ENCODE measurements around the gene ADGRB3. TPM values are rescaled to one million over a fixed set of nuclear protein-coding genes. Genes with fewer than 3 reads are reported as not detected.

The ADGRB3 gene
- total RNA-seq, 2 experiments from 2014 or later: not detected

GRCh38 chr6:69370763-69371162 lies 735.7 kb downstream of the ADGRB3 start:
- no peak overlapping the region for H2AFZ ChIP-seq (ENCODE audit: low read length)
- BruUV-seq (replicated peaks): no TSS peak
- CTCF ChIA-PET (ENCODE audit: unreplicated experiment): no interaction called here
- no peak overlapping the region for H3K27ac ChIP-seq (ENCODE audit: low read depth, low read length, poor library complexity, severe bottlenecking)
- H3K4me1 ChIP-seq (ENCODE audit: insufficient read depth, low read length, poor library complexity, severe bottlenecking): no peaks in the 10 kb centered on the region
- no peaks in the 10 kb centered on the region for H4K20me1 ChIP-seq (ENCODE audit: insufficient read depth, low read length)
- no peaks in the 10 kb centered on the region for H3K9me3 ChIP-seq (ENCODE audit: low read length)
- no peaks in the 10 kb centered on the region for H3K9me2 ChIP-seq (ENCODE audit: insufficient read depth, low read length)
- H3K36me3 ChIP-seq (ENCODE audit: insufficient read depth, low read length): no peaks in the 10 kb centered on the region
- DNase-seq (ENCODE audit: low spot score): no peak
- intact Hi-C loops (cut with micrococcal nuclease; ENCODE audit: unreplicated experiment): no loop called here
- no peak overlapping the region for H3K4me2 ChIP-seq (ENCODE audit: low read length)
- no peaks in the 10 kb centered on the region for H3K79me2 ChIP-seq (ENCODE audit: insufficient read depth, low read depth, low read length)
- TF ChIP-seq EZH2phosphoT487 (IDR thresholded peaks at IDR 0.05; ENCODE audit: borderline replicate concordance, low read depth, low read length): no peak
- H3K4me3 ChIP-seq (ENCODE audit: low read depth, low read length, poor library complexity, severe bottlenecking): no peak overlapping the region
- POLR2A ChIA-PET: interaction anchor here (0.6 kb wide), 1 partner anchor 80 kb away, joined by 3 read pairs; no protein-coding TSS in a partner anchor

GRCh38 chr6:69378326-69378725 lies 743.2 kb downstream of the ADGRB3 start:
- no peak for DNase-seq (ENCODE audit: low spot score)
- intact Hi-C loops (cut with micrococcal nuclease; ENCODE audit: unreplicated experiment): no loop called here
- H2AFZ ChIP-seq (ENCODE audit: low read length): no peak overlapping the region
- H3K9me2 ChIP-seq (ENCODE audit: insufficient read depth, low read length): no peaks in the 10 kb centered on the region
- TF ChIP-seq EZH2phosphoT487 (IDR thresholded peaks at IDR 0.05; ENCODE audit: borderline replicate concordance, low read depth, low read length): no peak
- TF ChIP-seq CTCF (conservative IDR thresholded peaks at IDR 0.05; ENCODE audit: low read length): no peak
- no TSS peak for BruUV-seq (replicated peaks)
- H3K36me3 ChIP-seq (ENCODE audit: insufficient read depth, low read length): no peaks in the 10 kb centered on the region
- H3K27ac ChIP-seq (ENCODE audit: low read depth, low read length, poor library complexity, severe bottlenecking): no peak overlapping the region
- no peaks in the 10 kb centered on the region for H3K4me1 ChIP-seq (ENCODE audit: insufficient read depth, low read length, poor library complexity, severe bottlenecking)
- POLR2A ChIA-PET: no interaction called here
- H3K4me2 ChIP-seq (ENCODE audit: low read length): no peak overlapping the region
- H3K4me3 ChIP-seq (ENCODE audit: low read depth, low read length, poor library complexity, severe bottlenecking): no peak overlapping the region
- H3K9me3 ChIP-seq (ENCODE audit: low read length): no peaks in the 10 kb centered on the region
- H4K20me1 ChIP-seq (ENCODE audit: insufficient read depth, low read length): no peaks in the 10 kb centered on the region
- no peaks in the 10 kb centered on the region for H3K79me2 ChIP-seq (ENCODE audit: insufficient read depth, low read depth, low read length)
- CTCF ChIA-PET (ENCODE audit: unreplicated experiment): no interaction called here

- Histone ChIP-seq H3K9me2 (ENCODE audit: insufficient read depth, low read length) (no peaks in the 10 kb centered on the region), H3K36me3 (ENCODE audit: insufficient read depth, low read length) (no peaks in the 10 kb centered on the region), H3K79me2 (ENCODE audit: insufficient read depth, low read depth, low read length) (no peaks in the 10 kb centered on the region), H2AFZ (ENCODE audit: low read length) (no peak overlapping the region), H4K20me1 (ENCODE audit: insufficient read depth, low read length) (no peaks in the 10 kb centered on the region), H3K4me1 (ENCODE audit: insufficient read depth, low read length, poor library complexity, severe bottlenecking) (no peaks in the 10 kb centered on the region), H3K9me3 (ENCODE audit: low read length) (no peaks in the 10 kb centered on the region), H3K4me3 (ENCODE audit: low read depth, low read length, poor library complexity, severe bottlenecking) (no peak overlapping the region), H3K27ac (ENCODE audit: low read depth, low read length, poor library complexity, severe bottlenecking) (no peak overlapping the region), H3K4me2 (ENCODE audit: low read length) (no peak overlapping the region)
- TF ChIP-seq EZH2phosphoT487 (IDR thresholded peaks at IDR 0.05; ENCODE audit: borderline replicate concordance, low read depth, low read length): no peak
- TF ChIP-seq CTCF (conservative IDR thresholded peaks at IDR 0.05; ENCODE audit: low read length): no peak
- CTCF ChIA-PET (ENCODE audit: unreplicated experiment): no interaction called here
- intact Hi-C loops (cut with micrococcal nuclease; ENCODE audit: unreplicated experiment): no loop called here
- no TSS peak for BruUV-seq (replicated peaks)
- DNase-seq (ENCODE audit: low spot score): no peak
- POLR2A ChIA-PET: no interaction called here
These were observed 744.4 kb downstream of the ADGRB3 start for GRCh38 chr6:69379518-69379917.

Data from OCI-LY7 (cell line).